GM19043 (cell line): Measurements from ENCODE around the gene LEP.
"Not testable (repeated sequence)": the region's sequence is repeated elsewhere in the genome, so short reads cannot be mapped to it uniquely, and the experiment has no call there.

ENCODE experiments used
- ATAC-seq: cut with Tn5 transposase; IDR thresholded peaks from one replicate; pipeline ENCODE4 v1.9.1; 2021; ENCODE audit warnings: low read depth; ENCODE audit not compliant: unreplicated experiment

The LEP gene

DNA sequence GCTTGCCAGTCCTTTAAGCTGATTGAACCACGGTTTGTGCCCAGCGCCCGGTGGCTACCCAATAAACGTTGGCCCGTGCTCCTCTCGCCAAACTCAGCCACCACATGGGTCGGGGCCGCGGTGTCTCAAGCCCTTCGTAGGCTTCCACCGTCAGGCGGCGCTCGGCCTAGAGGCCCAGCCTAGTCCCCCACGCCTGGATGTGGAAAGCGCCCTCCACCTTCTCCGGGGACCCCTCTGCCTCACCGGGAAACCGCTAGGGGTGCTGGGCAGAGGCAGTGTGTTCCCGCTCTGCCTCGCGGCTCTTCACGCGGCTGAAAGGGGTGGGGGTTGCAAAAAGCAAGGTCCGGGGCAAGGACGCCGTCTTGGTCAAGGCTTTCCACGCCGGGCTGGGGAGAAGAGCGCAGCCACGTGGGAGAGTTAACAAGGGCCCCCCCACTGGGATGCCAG, 29.8 kb downstream of the LEP start:
- ATAC-seq, result no peak

DNA sequence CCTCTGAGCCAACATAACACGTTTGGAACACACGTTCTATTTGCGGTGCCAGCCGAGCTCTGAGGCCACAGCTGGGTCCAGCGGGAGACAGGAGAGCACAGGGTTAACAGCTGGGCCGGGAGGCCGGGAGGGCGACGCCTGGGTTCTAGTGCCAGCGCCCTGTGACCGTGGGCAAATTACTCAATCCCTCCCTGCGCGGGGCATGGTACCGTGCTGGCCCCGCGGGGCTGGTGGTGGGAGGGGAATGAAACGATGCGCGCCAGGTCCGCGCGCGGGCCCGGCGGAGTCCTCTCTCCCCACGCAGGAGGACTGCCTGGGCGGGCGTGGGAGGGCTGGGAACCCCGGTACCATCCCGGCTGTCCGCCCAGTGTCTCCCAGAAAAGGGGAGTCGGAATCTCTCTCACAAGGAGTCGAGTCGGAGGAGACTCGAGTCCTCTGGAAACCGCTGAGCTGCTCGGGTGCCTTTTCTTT, 30.4 kb downstream of the LEP start:
- ATAC-seq, result no peak

DNA sequence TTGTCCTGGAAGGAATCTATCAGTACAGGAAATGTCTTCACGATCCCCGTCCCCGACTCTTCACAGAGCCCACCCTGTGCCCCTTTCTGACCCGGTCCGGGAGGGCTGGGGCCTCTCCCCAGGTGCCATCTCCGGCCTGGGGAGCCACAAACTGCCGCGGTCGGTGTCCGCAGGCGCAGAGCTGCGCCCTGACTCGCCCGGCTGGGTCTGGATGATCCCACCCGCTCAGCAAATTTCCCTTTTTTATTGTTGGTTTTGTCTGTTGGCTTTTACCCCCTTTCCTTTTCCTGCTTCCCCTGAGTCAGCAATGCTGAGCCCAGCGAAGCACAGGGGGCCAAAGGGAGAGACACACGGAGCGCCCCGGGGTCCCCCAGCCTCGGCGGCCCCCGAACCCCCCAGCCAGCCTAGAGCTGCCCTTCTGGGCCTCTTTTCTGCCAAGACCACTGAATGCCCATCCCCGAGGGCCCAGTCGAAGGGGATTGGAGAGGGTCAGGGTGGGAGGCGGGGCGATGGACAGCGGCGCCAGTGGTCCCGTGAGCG, 30.9 kb downstream of the LEP start:
- ATAC-seq, result no peak

GRCh38 chr7:128274246-128274883, 33.3 kb downstream of the LEP start:
- ATAC-seq, result no peak

DNA sequence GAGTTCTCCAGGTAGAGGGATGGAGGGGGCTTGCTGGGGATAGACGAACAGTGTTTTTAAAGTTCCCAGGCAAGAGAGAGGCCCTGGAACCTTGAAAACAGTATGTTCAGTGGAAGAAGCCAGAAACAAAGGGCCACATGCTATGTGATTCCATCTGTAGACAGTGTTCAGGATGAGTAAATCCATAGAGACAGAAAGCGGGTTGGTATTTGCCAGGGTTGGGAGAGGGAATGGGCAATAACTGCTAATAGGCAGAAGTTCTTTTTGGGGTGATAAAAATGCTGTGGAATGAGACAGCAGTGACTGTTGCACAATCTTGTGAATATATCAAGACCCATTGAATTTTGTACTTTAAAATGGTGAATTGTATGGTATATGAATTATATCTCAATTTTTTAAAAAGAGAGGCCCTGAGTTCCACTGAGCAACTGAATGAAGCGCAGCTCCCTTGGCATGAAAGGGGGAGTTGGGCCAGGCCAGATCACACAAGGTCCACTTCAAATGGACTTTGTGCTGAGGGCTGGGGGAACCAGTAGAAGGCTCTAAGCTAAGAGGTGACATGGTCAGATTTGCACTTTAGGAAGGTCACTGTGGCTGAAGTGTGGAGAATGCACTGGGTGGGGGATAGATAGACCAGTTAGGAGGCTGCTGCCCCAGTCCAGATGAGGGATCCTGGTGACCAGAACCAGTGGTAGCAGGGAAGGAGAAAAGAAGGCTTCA, 34.0 kb downstream of the LEP start:
- ATAC-seq, result no peak

DNA sequence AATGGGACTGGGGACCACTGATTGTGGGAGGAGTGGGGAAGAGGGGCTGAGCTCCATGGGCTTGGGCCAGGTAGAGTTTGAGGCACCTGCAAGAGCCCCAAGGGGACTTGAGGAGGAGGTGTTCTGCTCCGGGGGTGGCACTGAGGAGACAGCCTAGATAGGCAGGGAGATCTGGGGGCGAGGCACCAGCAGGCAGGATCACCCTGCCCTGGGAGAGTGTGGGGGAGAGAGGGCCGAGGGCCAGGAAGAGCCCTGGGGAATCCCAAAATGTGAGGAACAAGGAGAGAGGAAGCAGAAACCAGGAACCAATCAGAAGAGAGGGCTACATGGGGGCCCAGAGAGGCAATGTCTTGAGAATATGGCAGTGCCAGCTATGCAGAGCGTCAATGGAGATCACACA, 34.6 kb downstream of the LEP start:
- no peak for ATAC-seq

DNA sequence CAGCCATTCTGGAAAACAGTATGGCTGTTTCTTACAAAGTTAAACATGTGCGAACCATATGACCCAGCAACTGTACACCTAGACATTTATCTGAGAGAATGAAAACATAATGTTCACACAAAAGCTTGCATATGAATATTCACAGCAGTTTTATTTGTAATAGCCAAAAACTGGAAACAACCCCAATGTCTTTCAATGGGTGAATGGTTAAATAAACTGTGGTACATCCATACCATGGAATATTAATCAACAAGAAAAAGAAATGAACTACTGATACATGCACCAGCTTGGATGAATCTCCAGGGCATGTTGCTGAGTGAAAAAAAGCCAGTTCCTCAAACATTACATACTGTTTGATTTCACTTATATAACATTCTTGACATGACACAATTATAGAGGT, 37.3 kb downstream of the LEP start:
- ATAC-seq, result no peak

GRCh38 chr7:128279124-128279713, 38.1 kb downstream of the LEP start:
- ATAC-seq, result no peak

DNA sequence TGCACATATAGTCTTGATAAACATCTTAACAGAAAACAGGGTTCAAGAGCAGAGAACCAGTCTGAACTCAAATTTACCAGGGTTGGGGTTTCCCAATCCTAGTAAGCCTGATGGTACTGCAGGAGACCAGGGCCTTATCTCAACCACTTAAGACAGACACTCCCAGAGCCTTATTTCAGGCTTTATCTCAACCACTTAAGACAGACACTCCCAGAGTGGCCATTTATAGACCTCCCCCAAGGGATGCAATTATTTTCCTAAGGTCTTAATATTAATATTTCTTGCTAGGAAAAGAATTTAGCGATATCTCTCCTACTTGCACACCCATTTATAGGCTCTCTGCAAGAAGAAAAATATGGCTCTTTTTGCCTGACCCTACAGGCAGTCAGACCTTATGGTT, 39.4 kb downstream of the LEP start:
- ATAC-seq, result not testable (repeated sequence)

DNA sequence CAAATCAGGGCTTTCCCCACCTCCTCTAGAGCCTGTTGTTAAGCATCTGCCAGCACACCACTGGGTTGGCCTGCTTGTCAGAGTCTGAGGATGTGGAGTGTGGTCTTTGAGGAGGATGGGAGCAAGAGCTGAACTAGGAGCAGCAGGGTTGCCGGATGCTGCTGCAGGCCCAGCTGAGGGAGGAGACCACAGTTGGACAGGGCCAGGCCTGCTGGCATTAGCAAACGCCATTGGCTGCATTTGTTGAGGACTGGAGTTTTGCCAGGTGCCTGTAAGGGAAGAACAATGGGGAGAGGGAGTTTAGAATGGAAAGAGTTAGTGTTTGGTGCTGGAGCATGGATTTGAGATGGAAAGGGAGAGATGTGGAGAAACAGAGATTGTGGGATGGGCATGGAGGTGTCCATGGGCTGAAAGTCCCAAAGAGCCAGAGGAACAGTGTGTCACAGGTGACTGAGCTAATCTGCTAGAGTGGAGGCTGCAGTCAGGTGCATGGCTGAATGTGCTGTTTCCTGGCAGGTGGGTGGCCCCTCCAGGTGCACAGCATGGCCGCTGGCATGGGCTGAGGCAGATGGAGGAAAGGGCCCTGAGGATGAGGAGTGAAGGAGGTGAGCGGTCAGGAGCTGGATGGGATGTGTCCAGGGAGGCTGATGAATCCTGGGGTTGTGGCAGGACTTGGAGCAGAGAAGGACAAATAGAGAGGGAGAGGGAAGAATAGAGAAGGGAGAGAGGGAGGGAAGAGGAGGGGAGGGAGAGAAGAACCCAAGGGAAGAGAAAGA, 40.7 kb downstream of the LEP start:
- no peak for ATAC-seq

GRCh38 chr7:128284102-128284501, 43.0 kb downstream of the LEP start:
- no peak for ATAC-seq

DNA sequence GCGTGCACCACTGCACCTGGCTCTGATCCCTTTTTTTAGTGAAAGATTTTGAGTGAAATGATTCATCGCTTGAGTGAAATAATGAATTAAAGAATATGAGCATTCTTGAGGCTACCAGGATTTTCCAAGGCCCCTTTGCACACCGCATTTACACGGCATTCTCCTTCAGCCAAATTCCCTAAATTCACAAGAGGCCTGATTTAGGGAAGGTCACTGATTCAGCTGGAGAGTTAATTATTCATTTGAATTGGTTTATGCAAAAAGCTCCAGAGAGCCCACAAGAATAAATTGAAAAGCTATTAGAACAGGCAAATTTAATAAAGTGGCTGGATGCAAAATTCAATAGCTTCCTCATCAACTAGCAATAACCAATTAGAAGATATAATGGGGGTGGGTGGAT, 46.5 kb downstream of the LEP start:
- no peak for ATAC-seq

GRCh38 chr7:128298004-128298403, 56.9 kb downstream of the LEP start:
- not testable (repeated sequence) for ATAC-seq

GRCh38 chr7:128299109-128299607, 58.1 kb downstream of the LEP start:
- no peak for ATAC-seq

GRCh38 chr7:128302139-128302538, 61.1 kb downstream of the LEP start:
- ATAC-seq, result no peak

GRCh38 chr7:128303133-128303532, 62.1 kb downstream of the LEP start:
- ATAC-seq, result no peak

DNA sequence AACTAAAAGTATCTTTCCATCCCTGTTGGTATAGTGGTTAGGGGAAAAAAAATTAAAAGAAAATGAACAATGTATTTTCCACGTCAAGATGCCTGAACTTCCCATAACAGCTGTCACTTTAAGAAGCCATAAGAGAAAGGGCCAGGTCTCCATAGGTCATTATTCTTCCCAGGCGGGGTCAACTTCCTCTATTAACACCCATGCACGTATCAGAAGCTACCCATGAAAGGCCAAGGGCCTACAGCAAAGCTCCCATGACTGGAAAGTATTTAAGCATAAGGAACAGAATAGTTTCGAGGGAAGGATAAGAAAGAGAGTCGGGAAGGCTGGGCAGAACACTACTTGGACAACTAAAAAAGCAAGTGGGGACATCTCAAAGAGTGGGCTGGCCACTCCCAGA, 62.6 kb downstream of the LEP start:
- no peak for ATAC-seq

GRCh38 chr7:128304212-128304611, 63.1 kb downstream of the LEP start:
- ATAC-seq, result no peak

- ATAC-seq, result no peak
These were observed 66.0 kb downstream of the LEP start for GRCh38 chr7:128307061-128307460.
